Neural progenitor cell (in vitro differentiated cells): ENCODE results near the gene NUDT8.

Experiments
- CTCF ChIP-seq: fragments of 200-600 bp; sonication (generic); IDR thresholded peaks from 2 replicates; pipeline ENCODE4 v1.5.1; 2017; ENCODE audit warnings: antibody characterized with exemption, mild to moderate bottlenecking
- EZH2 ChIP-seq: fragments of 200-600 bp; sonication (generic); IDR thresholded peaks from 2 replicates; pipeline ENCODE4 v1.6.1; 2017; ENCODE audit warnings: antibody characterized with exemption, mild to moderate bottlenecking, moderate library complexity

DNA sequence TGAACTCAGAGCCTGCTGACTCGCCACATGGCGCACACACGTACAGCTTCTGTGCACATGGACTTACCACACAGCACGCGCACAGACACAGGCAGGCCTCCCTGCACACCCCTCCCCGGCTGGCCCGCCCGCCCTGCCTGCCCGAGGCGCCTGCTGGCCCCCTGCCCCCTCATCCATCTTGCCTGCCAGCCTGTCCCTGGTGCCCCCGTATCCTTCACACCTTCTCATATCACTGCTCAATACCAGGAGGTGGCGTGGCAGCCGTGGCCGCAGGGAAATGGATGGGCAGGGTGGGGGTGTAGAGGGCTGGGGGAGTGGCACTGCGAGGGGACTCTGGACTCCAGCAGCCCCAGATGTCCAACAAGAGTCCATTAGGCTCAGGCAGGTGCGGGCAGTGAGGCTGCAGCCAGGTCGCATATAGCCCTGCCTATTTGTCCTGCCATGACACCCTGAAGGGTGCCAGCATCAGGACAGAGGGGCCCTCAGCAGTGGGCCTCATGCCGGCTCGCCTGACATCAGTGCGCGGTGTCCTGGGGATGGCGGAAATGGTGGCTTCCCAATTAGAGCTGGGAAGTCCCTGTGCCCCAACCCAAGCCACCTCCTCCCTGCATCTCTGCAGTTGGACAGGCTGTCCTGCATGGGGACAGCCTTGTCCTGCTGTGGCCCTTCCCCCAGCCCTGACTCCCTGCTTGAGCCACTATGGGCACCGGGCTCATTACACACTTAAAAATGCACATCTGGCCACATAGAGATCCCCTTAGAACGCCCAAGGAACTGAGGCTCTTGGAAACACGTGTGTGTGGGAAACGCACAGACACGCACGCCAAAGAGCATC lies 11.8 kb upstream of the NUDT8 start:
- TF ChIP-seq CTCF: no peak
- TF ChIP-seq EZH2: no peak
